SK-MEL-5 (cell line): ENCODE results near the gene ADTRP. TPM values are rescaled to one million over a fixed set of nuclear protein-coding genes. Genes with fewer than 3 reads are reported as not detected.

Source experiments
- DNase-seq: peaks from one replicate; pipeline ENCODE4 v3.0.0-alpha.2; 2016; ENCODE audit warnings: low read depth, low spot score
- in situ Hi-C: cut with HindIII; loops from 2 replicates; pipeline ENCODE4 v1.10.0; 2016; ENCODE audit warnings: low sequenced_read_pairs, high pct_unique_total_duplicates, low pct_unique_long_range_greater_than_20kb
- total RNA-seq: library from RNA; depleted of rRNA; stranded (reverse); fragments of >200 nt; shearing (Covaris generic); gene quantifications from 2 replicates; pipeline ENCODE4 v1.2.3, GENCODE V29; 2014

The ADTRP gene
- total RNA-seq, 1 experiment from 2014 or later: not detected

GRCh38 chr6:11767458-11767857, 11.1 kb downstream of the ADTRP start:
- in situ Hi-C loops: no loop called here
- DNase-seq: no peak

DNA sequence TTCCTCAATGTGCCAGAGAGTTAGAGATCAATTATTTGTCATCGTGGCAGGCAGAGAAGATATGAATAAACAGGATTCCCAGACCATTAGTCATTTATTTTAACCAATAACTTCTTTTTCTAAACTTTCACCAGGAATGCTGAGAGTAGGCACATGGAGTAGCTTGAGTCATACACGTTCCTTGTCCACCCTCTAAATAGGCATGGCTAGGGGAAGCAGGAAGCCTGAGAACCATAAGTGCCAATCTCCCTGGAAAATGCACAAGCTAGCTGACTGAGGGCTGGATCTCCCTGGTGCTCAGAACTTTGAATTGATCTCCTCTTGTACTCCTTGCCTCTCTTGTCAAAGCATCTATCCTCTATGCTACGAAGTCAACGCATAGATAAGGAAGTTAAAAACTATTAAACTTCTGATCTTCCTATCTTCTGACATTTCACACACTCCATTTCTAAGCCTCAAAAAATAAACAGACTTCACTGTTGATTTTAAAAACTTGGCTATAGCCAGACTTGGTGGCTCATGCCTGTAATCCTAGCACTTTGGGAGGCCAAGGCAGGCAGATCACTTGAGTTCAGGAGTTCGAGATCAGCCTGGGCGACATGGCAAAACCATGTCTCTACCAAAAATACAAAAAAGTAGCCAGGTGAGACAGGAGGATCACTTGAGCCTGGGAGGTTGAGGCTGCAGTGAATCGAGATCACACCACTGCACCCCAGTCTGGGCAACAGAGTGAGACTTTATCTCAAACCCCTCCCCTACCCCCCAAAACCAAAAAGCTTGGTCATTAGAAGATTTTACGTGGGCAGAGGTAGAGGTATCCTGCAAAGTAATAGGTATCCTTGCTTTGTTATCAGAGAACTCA, 11.8 kb downstream of the ADTRP start:
- in situ Hi-C loops: no loop called here
- DNase-seq: peak; percentile 56

DNA sequence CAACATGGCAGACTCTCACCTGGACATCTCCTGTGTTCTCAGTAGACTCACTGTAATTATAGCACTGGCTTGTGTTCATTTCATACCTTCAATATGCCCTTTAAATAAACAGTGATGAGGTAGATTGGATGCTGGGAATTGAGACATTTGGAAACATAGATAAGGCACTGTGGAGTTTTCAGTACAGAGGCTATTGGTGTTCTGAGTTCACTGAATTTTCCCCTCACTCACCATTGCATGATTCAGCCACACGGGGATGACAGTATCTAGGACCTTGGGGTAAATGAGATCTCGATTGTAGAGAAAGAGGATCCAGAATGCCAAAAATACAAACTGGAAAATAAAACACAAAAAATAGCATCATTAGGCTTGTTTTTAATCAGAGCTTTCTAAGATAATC, 12.6 kb downstream of the ADTRP start:
- in situ Hi-C loops: no loop called here
- DNase-seq: no peak

- no peak for DNase-seq
- in situ Hi-C loops: no loop called here
Measured at GRCh38 chr6:11764250-11764604, 14.4 kb downstream of the ADTRP start.

DNA sequence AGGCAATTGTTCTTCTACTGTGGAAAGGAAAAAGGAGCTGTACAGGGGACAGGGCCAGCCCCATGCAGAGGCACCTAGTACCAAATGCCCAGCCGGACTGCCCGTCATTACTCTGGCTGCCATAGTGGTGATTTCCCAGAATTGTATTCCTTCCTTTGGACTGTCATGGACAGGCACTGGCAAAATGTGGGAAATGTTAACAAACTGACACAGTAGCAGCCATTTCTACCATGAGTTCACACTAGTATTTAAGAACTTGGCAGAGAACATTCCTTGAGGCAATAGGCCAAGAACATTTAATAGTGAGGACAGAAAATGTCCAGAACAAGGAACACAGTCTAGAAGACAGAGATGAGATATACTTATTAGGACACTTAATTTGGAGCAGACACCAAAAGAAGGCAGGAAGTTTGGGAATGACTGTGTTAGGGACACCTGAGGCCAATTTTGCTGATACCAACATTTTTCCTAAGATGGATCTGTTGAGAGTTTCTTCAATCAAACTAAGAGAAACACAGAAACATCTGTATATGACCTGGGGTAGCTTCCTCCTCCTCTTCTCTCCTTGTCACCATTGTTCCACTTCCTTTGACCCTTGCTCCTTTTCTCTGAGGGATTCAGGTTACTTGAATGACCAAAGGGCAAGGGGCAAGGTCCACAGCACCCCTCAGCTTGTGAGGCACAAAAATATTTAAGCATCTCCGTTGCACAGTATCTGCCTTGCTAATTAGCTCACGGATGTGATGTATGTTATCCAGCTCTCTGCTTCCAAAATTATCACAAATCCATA, 14.9 kb downstream of the ADTRP start:
- DNase-seq: no peak
- in situ Hi-C loops: no loop called here

GRCh38 chr6:11762794-11763459, 15.7 kb downstream of the ADTRP start:
- no peak for DNase-seq
- in situ Hi-C loops: no loop called here

DNA sequence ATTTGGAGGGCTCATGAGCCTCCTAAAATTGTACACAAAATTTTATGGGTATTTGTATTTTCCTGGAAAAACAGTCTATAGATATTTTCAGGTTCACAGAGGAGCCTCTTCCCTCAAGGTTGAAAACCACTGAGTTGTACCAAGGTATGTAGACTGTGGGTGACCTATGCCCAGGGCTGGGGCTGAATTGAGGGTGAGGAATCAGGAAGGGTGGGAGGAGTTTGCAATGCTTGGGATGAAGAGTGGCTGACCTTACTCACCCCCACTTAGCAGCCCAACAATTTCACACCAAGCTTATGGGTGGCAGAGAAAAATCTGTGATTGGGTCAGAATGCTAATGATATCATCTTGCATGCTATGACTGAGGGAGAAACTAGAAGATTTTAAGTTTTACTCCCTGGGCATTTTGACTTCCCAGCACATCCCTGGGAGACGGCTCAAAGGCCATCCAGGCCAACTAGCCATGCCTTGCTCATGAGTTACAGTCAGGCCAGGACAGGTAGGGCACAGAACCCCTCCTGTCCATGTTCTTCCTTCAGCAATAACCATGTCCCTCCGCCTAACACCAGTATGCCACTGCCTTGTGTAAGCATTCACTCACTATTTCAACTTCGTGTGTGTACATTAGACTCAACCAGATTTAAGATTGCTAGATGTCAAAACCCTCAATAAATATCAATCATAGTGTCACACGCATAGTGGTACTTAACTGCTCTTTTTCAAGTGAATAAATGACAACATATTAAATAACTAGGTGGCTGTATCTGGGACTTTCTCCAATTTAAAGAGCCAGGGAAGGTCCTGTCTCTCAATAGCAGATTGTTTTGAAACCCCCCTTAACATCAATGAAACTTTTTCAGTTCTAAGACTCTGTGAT, 16.6 kb downstream of the ADTRP start:
- DNase-seq: no peak
- in situ Hi-C loops: no loop called here

DNA sequence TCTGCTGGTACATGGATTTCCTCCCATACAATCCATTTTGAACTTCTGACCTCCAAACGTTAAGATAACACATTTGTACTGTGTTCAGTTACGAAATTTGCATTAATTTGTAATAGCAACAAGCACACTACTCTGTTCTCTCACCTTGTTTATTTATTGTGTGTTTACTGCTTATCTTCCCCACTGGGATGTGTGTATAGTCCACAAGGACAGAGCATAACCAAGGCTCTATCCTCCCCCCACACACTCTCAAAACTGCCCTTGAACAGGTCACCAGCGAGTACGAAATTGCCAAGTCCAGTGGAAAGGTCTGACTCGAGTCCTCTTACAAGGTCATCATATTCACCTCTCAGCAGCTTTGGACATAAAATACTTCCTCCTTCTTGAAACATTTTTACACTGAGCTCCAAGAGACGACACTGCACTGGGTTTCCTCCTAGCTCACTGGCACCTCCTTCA, 18.6 kb downstream of the ADTRP start:
- DNase-seq: no peak
- in situ Hi-C loops: no loop called here

DNA sequence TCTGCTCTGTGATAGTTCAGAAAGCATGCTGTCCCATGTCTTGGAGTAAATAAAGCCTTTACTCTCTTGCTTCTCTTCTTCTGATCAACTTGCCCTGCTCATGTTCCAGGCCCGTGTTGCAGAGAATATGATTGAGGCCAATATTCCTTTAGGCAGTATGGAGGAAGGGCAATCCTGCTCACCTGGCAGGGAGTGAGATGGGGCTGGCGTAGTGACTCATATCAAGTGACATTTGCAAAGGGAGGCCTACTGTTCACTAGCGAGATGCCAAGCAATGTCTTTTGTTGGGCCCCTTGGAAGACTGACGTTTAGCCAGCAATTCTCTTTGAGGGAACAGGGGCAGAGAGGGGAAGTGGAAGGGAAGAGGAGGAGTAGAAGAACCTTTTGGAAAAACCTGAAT, 19.7 kb downstream of the ADTRP start:
- DNase-seq: no peak
- in situ Hi-C loops: no loop called here

- in situ Hi-C loops: no loop called here
- DNase-seq: no peak
Measured at GRCh38 chr6:11756726-11757125, 21.9 kb downstream of the ADTRP start.

DNA sequence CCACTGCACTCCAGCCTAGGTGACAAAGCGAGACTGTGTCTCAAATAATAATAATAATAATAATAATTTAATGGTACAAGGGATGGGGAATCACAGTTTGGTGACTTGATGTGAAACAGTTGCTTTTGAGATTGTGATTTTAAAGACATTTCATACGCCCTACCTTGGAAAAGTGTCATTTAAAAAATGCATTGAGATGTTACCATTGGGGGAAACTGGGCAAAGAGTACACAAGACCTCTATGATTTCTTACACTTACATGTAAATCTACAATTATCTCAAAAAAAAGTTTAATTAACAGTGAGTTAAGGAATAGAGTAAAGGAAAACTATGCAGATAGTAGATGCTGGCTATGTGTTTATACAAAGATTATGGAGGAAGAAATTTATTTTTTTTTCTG, 22.3 kb downstream of the ADTRP start:
- in situ Hi-C loops: no loop called here
- DNase-seq: no peak

DNA sequence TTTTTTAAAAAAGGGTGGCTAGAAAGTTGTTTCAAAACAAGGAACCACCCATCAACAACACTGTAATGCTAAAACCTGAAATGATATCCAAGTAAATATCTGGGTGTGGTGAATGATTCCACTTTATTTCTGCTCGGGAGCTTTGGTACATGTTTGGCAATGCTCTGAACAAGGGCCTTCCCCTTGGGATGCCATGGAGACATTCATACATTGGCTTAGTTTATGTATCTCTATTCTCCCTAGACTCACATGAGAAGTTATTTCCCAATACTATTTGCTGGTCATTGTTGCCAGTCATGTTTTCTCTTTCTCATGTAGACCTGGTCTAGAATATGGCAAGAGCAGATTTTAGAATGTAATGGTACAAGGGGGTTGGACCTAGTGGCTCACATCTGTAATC, 22.9 kb downstream of the ADTRP start:
- in situ Hi-C loops: no loop called here
- DNase-seq: no peak

DNA sequence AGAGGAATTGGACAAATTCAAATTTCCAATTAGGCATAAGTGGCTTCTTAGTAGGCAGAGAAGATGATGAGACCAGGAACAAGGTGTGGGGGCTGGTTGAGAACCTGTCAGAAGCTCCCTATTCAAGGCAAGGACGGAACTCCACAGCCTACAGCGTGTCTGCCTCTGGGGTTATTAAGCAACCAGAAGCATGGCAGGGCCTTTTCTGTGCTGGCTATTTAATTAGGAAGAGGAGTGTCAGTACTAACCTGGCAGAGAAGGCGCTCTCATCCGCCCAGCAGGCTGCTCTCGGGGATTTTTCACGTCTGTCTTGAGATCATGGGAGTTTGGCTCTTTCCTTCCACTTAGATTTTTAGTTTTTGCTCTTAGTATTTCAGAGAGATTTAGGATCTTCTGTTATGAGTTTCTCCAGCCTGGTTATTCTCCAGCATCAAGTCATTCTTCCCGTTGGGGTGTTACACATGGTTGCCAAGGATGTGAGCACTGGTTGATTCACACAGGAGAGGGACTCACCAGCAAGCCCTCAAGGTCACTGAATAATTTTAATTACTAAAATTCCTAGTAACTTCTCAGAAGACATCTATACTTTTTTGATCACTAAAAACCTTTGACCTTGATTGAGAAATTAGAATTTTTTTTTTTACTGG, 23.9 kb downstream of the ADTRP start:
- in situ Hi-C loops: no loop called here
- no peak for DNase-seq

GRCh38 chr6:11753798-11754197, 24.8 kb downstream of the ADTRP start:
- in situ Hi-C loops: no loop called here
- DNase-seq: no peak

DNA sequence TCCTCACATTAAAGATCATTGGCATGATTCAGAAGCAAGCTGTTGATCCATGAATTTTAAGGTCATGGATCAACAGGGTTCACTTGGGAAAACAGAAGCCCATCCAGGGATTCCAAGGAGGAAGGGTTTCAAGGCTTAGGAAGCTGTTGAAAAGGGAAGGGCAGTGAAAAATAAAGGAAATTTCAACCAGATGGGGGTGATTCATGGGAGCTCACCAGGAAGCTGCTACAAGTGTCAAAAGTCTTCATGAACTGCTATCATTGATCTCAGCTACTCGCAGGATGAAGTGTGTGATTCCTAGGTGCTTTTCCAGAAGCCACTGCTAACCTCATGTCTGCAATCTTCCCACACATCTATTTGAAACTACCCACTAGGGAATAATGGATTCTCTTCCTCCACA, 26.2 kb downstream of the ADTRP start:
- in situ Hi-C loops: no loop called here
- no peak for DNase-seq

DNA sequence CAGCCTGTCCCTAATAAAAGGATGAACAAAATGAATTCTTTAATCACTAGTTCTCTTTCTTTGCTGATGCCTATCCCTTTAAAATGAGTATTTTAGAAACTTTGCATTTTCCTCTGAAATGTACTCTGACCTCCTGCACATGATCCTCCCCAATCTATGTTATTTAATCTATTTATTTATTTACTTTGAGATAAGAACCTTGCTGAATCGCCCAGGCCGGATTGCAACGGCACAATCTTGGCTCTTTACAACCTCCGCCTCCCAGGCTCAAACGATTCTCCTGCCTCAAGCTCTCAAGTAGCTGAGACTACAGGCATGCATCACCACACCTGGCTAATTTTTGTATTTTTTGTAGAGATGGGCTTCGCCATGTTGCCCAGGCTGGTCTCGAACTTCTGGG, 27.9 kb downstream of the ADTRP start:
- no peak for DNase-seq
- in situ Hi-C loops: no loop called here

- in situ Hi-C loops: no loop called here
Measured at GRCh38 chr6:11748591-11749210, 29.9 kb downstream of the ADTRP start.

More at GRCh38 chr6:11748591-11749210, 29.9 kb downstream of the ADTRP start:
- DNase-seq: peak; percentile 25
